ENCODE data around the gene PQBP1. TPM values are rescaled to one million over a fixed set of nuclear protein-coding genes. Genes with fewer than 3 reads are reported as not detected.

Gene PQBP1
- total RNA-seq, 1 donor from 2014 or later = 120 TPM

GRCh38 chrX:48911412-48912182 is 13.9 kb downstream of the PQBP1 start, which contains the start of gene SLC35A2:
TSS of gene SLC35A2 (minus strand) at chrX:48911646. CDS start at chrX:48911636, 10 bp downstream.
- Mint-ChIP-seq H3K27ac (ENCODE audit: unreplicated experiment) (peak within 1 kb of the TSS; percentile 78), H3K27me3 (ENCODE audit: unreplicated experiment) (peaks cover 7% of the 10 kb centered on the region), H3K36me3 (ENCODE audit: unreplicated experiment) (no peaks in the 10 kb centered on the region), H3K4me3 (ENCODE audit: unreplicated experiment) (peak within 1 kb of the TSS; percentile 92), H3K9me3 (ENCODE audit: unreplicated experiment) (peaks cover 3% of the 10 kb centered on the region), H3K4me1 (ENCODE audit: low read depth, unreplicated experiment) (peaks cover 6% of the 10 kb centered on the region)
- TF ChIP-seq CTCF (IDR thresholded peaks at IDR 0.05; ENCODE audit: partially characterized antibody, unreplicated experiment) = no peak
- peak; percentile 79 for DNase-seq

- no peak for TF ChIP-seq CTCF (IDR thresholded peaks at IDR 0.05; ENCODE audit: partially characterized antibody, unreplicated experiment)
- no peak overlapping the region for H3K4me3 Mint-ChIP-seq (ENCODE audit: unreplicated experiment)
Observed at GRCh38 chrX:48913605-48914366, 16.1 kb downstream of the PQBP1 start.

GRCh38 chrX:48914593-48915493 is 17.1 kb downstream of the PQBP1 start:
- DNase-seq = no peak
- H3K27me3 Mint-ChIP-seq (ENCODE audit: unreplicated experiment) = peaks cover 12% of the 10 kb centered on the region
- no peaks in the 10 kb centered on the region for H3K36me3 Mint-ChIP-seq (ENCODE audit: unreplicated experiment)
- peaks cover 11% of the 10 kb centered on the region for H3K4me1 Mint-ChIP-seq (ENCODE audit: low read depth, unreplicated experiment)
- no peak overlapping the region for H3K27ac Mint-ChIP-seq (ENCODE audit: unreplicated experiment)
- no peak for TF ChIP-seq CTCF (IDR thresholded peaks at IDR 0.05; ENCODE audit: partially characterized antibody, unreplicated experiment)
- peaks cover 3% of the 10 kb centered on the region for H3K9me3 Mint-ChIP-seq (ENCODE audit: unreplicated experiment)
- H3K4me3 Mint-ChIP-seq (ENCODE audit: unreplicated experiment) = no peak overlapping the region

More at GRCh38 chrX:48913605-48914366, 16.1 kb downstream of the PQBP1 start:
- no peak overlapping the region for H3K27ac Mint-ChIP-seq (ENCODE audit: unreplicated experiment)
- peaks cover 7% of the 10 kb centered on the region for H3K4me1 Mint-ChIP-seq (ENCODE audit: low read depth, unreplicated experiment)
- H3K9me3 Mint-ChIP-seq (ENCODE audit: unreplicated experiment) = peaks cover 3% of the 10 kb centered on the region
- H3K36me3 Mint-ChIP-seq (ENCODE audit: unreplicated experiment) = no peaks in the 10 kb centered on the region
- peaks cover 11% of the 10 kb centered on the region for H3K27me3 Mint-ChIP-seq (ENCODE audit: unreplicated experiment)
- DNase-seq = no peak

- peak; percentile 93 for TF ChIP-seq CTCF (IDR thresholded peaks at IDR 0.05; ENCODE audit: partially characterized antibody, unreplicated experiment)
- peak overlapping the region; percentile 46 for H3K27ac Mint-ChIP-seq (ENCODE audit: unreplicated experiment)
- H3K4me1 Mint-ChIP-seq (ENCODE audit: low read depth, unreplicated experiment) = peaks cover 15% of the 10 kb centered on the region
- H3K27me3 Mint-ChIP-seq (ENCODE audit: unreplicated experiment) = peaks cover 5% of the 10 kb centered on the region
- peak overlapping the region; percentile 89 for H3K4me3 Mint-ChIP-seq (ENCODE audit: unreplicated experiment)
- no peaks in the 10 kb centered on the region for H3K36me3 Mint-ChIP-seq (ENCODE audit: unreplicated experiment)
- peaks cover 6% of the 10 kb centered on the region for H3K9me3 Mint-ChIP-seq (ENCODE audit: unreplicated experiment)
- DNase-seq = peak; percentile 85
Observed at GRCh38 chrX:48917139-48918001, 19.6 kb downstream of the PQBP1 start.

All from glutamatergic neuron (in vitro differentiated cells).